HG03025 (cell line): ENCODE data around the gene ADGRB2.

ENCODE experiments used
- ATAC-seq: cut with Tn5 transposase; IDR thresholded peaks from one replicate; pipeline ENCODE4 v1.9.1; 2021; ENCODE audit warnings: mild to moderate bottlenecking, moderate library complexity; ENCODE audit not compliant: unreplicated experiment, low FRiP score

Gene ADGRB2

DNA sequence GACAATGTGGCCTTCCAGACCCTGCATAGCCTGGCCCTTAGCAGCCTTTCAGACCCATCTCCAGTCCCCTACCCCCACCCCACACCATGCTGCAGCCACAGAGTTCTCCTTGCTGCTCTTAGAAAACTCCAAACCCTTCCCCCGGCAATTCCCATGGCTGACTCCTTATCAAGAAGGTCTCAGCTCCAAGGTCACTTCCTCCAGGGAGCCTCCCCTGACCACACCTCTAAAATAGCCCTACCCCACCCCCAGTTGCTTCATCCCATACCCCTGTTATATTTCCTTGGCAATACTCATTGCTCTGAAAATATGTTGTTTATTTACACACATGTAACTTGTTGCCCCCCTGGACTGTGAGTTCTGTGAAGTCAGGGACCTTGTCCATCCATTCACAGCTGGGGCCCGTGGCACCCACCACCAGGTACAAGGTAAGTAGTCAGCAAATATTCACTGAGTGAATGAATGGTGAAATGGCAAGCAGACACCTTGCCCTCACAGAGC lies 4.3 kb upstream of the ADGRB2 start:
- ATAC-seq = no peak

DNA sequence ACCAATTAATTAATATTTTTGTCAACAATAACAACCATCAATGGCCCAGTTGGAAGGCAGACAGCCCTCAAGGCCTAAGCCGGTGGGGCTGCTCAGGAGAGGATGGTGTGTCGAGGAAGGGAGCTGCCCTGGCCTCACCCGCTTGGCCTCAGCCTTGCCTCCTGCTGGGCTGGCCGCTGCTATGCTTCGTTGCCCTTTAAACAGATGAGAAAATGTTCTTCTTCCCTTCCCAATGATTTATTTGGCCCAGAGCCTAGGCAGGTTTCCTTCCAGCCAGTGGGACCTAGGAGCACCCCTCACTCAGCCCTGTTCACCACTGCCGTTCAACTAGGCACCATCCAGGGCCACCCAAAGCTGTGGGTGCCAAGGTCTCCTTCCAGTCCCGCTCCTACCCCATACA lies 3.1 kb upstream of the ADGRB2 start:
- no peak for ATAC-seq

DNA sequence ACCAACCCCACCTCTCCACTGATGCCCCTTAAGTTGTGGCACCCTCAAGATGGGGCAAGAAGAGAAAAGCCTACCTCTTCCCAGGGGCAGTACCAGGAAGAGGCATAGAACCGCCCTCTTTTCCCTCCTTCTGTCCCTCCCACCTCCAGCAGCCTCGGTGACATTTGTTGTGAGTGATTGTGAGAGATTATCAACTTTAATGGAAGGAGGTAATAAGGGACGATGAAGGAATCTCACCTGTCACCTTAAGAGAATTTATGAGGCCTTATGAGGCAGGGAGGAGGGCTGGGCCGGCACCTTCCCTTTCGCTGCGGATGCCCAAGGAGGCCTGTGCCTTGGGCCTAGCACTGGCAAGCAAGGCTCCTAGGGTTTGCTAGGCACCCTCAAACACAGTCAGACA lies 1.4 kb upstream of the ADGRB2 start:
- ATAC-seq = no peak

DNA sequence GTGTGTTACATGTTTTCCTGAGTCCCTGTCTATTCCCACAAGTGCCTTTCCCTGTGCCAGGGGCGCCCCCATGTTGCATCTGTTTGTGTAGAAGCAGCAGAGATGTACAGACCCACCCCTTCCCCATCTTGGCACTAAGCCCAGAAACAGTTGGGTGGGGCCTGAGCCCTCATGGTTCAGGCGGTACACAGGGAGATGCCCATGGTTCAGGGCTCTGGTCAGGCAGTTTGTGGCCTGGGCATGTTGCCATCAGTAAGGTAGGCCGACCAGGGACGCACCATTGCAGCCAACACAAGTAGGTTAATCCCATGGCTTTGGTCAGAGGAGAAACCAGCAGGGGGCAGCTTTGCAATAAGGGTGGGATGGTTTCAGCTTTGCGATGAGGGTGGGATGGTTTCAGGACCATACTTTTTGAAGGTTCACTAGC lies 914 bp upstream of the ADGRB2 start:
- ATAC-seq = no peak

DNA sequence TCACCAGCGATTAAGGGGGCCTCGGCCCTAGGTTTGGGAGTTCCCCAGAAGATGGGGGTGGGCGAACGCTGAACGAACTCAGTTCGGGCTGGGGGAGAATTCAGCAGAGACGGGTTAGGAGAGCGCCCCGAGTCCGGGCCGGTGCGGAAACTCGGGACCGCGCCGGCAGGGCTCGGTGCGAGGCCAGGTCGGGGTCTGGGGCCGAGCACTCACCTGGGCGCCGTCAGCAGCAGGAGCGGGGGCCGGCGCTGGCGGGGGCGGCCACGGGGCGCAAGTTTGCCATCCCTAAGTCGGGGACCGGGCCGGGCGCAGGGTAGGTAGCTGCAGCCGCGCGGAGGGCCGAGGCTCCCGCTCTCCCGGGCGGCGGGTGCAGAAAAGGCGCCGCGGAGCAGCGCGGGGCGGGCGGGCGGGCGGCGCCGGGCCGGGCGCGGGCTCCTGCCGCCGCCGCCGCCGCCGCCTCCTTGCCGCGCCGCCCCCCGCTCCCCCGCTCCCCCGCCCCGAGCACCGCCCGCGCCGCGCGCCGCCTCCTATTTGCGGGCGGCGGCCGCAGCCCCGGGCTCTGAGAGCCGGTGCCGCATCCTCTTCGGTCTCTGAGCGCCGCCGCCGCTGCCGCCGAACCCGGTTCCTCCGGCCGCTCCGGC lies 349 bp downstream of the ADGRB2 start:
- ATAC-seq = no peak

DNA sequence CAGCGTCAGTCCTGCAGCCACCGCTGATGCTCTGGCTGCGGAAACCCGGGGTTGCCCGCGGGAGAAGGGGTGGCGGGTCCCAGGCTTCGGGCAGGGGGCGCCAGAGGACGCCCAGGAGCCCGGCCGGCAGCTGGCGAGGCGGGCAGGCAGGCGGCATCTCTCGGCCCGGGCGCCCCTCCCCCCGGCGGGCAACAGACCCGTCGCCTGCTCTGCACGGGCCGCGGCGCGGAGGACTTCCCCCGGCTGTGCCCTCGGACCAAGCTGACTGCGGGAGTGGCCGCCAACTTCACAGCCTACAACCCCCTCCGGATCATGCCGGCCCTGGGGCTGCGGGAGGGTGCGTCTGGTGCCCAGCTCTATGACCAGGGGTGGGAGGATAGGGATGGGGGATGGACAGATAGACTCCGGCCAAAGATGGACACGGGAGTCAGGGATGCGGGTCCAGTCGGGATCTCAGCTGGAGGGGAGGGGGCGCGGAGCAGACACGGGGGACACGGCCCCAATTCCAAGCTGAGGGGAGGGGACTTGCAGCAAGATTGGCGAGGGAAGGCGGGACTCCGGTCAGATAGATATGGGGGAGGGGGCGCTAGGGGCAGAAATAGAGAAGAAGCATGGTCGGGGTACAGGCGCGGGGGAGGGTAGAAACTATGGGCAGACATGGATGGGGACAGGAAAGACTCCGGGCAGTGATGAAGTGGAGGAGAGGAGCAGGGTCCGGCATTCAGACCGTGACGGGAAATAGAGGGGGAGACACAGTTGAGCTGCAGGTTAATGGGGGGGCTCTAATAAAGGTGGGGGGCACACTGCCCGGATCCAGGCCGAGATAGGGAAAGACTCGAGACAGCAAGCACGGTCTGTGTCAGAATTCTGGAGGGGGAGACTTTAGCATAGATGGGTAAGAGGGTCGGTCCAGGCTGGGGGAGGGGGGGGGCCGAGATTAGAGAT lies 1.1 kb downstream of the ADGRB2 start:
- ATAC-seq = no peak

DNA sequence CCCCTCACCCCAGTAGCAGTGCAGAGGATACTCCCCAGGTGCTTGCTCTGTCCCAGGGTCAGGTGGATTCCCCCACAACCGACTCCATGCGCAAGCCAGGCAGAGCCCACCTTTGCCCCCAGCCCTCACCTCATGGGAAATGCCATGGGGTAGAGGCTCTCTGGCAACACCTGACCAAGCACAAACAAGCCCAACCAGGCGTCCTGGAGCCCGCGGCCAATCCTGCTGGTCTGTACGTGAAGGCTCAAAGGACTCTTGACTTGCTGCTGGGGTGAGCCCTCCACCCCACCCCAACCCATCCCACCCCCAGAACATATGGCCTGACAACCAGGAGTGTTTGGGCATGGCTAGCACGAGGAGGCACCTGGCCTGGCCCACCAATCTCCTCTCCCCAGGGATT lies 1.8 kb downstream of the ADGRB2 start:
- ATAC-seq = no peak

DNA sequence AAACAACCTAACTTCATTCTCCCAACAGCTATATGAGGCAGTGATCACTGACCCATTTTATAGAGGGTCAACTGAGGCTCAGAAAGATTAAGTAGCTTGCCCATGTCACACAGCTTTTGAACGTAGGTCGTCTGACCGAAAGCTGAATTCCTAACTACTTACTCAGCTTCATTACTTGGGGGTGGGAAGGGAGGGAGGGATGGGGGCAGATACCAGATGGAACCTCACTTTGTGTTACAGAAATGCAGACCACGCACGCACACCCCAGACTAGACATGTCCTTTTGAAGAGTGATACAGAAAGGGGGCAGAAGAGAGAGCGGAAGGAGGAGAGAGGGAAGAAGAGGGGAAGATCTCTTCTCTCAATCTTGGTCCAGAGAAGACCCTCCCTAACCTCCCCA lies 2.3 kb downstream of the ADGRB2 start:
- no peak for ATAC-seq

DNA sequence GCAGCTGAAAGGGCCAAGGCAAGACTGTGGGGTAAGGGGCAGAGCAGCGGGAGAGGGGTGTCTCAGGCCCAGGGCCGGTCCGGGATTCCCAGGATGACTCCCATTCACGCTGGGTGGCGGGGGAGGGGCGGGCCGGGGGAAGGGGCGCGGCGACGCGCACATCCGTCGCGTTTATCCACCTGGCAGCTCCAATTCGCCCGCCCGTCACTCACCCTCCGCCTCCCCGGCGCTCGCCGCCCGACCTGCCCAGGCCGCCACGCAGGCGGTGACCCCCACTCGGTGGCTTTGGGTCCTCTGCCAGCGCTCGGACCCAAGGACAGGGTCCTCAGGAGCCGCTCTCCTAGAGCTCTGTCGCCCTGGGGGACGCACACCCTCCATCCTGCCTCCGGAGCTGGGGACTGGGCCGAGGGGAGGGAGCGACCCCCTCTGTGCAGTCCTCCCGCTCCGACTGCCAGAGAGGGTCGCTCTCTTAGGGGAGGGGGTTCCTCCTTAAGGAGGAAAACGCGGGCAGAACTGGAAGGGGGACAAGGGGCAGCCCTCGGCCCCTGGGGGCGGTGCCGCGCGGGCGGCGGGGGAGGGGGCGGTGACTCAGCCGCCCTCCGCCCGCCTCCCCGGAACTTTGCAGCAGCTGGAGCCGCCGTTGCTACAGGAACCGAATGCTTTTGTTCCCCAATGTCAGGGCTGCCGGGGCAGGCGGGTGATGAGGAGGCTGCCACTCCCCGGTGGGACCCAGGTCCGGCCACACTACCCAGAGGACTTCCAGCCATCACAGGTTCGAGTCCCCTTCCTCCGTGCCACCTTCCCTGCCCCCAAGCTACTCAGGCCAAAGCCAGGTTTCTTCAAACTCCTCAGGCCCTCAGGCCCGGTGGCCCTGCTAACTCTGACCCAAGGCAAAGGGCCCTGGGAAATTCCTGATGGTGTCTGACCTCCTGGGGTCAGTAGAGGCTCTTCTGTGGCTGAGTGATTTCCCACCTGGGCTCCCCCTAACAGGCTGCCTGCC lies 3.4 kb downstream of the ADGRB2 start:
- no peak for ATAC-seq

DNA sequence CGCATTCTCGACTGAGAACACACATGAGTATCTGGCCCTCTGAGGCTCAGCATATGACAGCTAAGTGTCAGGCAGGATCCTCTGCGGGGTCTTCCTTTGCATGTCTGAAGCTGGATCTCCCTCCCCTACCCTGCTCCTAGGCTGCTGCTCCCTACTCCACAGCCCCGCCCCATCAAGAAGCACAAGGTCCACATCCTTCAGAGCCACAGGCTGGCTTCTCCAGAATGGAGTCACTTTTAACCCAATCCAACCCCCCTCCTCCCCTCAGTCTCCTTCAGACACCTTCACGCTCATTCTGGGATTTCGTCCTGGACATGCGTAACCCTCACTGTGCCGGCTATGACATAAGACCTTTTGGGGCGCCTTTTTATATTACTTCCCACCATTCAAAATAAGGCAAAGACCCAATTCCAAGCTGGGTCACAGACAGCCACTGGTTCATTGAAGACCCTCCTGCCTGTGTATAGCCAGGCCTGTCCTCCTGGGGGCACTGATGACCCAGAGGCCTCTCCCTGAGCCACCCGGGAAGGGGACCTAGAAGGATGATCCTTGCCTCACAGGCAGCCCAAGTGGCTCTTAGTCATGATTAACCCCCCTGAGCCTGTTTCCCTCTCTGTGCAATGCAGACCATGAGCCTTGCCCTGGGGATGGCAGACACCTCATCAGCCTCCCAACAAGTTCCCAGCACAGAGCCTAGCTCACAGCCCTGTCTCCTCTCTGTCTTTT lies 4.7 kb downstream of the ADGRB2 start:
- no peak for ATAC-seq

DNA sequence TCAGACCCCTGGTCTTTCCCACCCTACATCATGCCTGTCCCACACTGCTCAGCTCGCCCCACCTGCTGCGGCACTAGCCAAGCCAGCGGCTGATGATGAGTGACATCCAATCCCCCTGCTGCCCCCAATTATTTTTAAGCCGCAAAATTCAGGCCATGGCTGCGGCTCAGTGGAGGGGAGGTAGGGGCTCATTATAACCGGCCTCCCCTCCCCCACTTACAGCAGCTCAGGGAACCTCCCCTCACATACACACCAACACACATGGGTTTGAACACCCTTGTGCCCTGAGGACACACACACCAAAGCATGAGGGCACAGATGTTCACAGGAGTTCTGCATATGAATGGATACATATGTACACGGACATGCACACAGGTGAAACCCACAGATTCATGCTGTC lies 5.3 kb downstream of the ADGRB2 start:
- ATAC-seq = no peak

DNA sequence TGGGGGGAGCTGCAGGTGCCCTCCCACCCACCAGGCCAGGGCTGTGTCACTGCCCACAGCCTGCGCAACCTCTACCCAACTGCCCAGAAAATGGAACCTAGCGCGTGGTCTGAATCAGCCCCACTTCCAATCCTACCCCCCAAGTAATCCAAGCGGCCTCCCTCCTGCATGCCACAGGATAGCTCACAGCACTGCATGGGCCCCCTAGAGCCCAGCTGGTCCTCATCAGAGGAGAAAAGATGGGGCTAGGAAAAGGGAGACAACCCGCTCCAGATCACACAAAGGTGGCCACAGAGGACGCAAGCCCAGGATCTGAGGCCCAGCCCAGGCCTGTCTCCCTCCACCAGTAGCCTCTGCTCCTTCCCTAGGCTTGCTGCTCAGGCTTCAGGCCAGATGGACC lies 6.2 kb downstream of the ADGRB2 start:
- no peak for ATAC-seq

DNA sequence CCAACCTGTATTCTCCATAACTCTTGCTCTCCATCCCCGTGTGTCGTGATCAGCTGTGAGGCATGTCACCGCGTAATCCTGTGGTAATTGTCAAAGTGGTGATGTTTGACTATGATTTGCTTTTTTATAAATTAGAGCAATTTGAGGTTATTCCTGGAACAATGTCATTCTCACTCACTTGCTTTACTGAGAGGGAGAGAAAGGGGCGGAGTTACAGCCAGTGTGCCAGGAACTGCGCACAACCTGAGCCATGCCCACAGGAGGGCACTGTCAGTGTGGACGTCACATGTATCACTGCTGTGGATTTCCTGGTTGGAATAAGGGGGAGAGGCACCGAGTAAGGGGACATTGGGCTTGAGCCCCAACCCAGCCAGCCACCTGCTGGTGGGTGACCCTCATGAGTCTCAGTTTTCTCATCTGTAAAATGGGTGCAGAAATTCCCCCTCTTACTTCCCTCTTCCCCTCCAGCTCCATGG lies 6.9 kb downstream of the ADGRB2 start:
- no peak for ATAC-seq

DNA sequence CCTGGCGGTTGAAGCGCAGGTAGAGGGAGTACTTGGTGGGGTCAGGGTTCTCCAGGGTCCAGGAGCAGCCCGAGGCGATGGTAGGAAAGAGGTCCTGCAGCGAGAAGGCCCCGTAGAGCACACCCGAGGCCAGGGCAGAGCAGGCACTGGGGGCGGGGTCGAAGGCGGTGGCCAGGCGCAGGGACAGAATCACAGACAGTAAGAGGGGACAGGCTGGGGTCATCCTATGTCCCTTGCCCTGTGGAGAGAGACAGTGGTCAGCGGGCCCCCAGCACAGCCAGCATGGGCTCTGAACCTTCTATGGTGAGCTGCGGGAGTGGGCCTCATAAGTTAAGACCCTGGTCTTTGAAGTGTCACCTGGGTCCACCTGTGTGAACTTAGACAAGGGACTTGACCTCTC lies 7.6 kb downstream of the ADGRB2 start:
- no peak for ATAC-seq

DNA sequence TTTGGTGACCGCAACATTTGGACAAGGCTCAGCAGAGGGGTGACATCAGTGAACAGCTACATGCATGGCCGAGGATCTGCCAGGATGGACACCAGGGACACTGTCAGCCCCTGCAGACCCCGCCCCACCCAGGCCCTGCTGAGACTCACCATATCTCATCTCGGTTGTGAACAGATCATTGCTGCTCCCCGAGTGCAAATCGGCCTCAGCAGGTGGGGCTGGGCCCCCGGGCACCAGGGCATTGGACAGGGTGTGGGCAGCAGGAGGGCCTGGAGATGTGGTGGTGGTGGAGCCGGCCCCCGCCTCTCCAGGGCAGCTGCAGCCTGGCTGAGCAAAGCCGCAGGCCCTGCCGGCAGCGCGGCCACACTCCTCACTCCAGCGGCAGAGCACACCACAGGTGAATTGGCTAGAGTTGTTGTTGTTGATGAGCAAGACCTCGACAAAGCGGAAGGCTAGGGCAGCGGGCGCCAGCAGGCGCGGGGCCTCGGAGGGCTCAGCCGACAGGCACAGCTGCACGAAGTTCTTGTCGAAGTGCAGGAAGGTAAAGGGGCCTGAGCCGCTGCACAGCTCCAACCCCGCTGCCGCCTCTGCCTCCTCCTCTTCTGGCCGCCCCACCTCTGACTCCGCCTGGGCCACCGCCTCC lies 8.2 kb downstream of the ADGRB2 start:
- ATAC-seq = no peak

DNA sequence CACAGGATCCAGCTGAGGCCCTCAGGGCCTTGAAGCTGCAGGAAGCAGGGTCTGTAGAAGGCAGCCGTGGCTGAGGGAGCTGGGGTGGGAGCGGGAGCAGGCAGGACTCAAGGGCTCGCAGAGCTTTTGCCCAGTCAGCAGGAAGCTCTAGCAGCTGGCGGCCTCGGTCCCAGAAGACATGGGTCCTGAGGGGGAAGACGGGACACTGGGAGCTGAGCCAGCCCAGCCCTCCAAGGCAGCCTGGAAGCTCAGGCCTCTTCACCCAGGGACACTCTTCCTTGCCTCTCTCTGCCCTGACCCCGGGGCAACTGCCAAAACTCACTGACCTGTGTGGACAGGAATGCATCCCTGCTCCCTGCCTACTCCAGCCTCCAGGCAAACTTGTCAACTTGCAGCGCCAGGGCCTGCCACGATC lies 8.9 kb downstream of the ADGRB2 start:
- ATAC-seq = no peak

DNA sequence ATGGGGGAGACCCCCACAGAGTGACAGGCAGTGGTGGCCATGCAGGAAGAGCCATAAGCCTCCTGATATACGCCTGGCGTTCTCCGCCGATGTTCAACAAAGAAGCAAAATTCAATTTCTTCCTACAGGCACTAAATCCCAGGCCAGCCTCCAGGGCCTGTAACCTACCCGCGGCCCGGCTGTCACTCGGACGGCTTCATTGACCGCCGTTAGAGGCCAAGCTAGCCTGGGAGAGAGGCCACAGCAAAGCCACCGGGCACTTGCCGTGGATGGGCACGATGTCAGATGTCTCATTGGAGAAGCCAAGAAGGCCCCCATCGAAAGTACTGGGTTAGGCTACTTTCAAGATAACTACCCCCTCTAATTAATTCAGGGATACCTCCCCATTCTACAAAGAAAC lies 9.7 kb downstream of the ADGRB2 start:
- no peak for ATAC-seq

DNA sequence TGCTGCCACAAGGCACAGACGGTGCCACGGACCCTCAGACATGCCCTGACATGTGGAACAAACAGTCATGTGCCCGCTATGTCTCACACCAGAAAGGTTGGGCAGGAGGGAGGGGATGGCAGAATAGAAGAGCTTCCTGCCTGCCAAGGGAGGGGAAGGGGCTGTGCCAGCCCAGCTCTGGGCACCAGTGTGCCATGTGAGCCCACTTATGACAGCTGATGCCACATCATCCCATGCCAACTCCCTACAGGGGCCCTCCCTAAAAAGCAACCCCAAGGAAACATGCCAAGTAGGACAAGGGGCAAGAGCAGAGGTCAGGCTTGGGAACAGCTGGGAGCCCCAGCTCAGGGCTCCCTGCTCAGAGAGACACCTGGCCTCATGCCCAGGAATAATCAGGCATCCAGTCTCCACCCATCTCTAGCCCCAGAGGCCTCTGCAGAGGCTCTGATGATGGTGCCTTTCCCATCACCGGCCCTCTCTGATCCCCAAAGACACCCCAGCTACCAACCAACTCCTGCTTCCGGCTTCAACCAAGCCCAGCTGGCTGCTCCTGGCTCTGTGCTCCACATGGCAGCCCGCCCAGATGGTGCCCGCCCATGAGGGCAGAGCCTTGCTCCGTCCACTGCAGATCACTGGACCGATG lies 10.3 kb downstream of the ADGRB2 start:
- no peak for ATAC-seq

DNA sequence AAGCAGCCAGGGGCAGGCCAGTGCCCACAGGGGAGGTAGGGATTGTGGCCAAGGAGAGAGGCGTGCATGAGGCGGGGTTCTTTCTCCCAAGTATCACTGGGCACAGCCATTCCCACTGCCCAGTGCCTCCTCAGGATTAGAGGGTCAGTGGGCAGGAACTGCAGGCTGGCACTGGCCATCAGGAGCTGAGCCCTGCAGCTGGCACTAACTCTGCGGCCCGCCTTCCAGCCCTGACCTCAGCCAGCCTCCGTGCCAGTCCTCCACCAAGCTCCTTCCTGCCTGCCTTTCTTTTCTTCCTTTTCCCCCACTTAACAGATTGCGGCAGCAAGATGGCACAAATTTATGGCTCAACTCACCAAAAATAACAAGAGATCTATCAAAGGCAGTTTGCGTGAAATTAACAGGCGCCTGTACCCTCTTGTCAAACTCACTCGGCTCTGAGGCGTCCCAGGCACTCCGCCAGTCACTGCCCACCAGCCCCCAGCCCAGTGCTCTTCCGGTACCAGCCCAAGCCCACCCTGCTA lies 11.1 kb downstream of the ADGRB2 start:
- ATAC-seq = no peak
